ENCODE measurements around the gene SMOC2.
"Not testable (repeated sequence)": the region's sequence is repeated elsewhere in the genome, so short reads cannot be mapped to it uniquely, and the experiment has no call there.

The SMOC2 gene

GRCh38 chr6:168666699-168667427 is 225.9 kb downstream of the SMOC2 start:
- no peak for DNase-seq

DNA sequence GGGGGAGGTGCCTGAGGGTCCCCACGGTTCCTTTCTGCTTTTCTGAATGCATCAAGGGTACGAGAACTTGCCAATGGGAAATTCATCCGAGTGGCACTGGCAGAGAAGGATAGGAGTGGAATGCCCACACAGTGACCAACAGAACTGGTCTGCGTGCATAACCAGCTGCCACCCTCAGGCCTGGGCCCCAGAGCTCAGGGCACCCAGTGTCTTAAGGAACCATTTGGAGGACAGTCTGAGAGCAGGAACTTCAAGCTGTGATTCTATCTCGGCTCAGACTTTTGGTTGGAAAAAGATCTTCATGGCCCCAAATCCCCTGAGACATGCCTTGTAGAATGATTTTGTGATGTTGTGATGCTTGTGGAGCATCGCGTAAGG is 226.4 kb downstream of the SMOC2 start:
- no peak for DNase-seq

DNA sequence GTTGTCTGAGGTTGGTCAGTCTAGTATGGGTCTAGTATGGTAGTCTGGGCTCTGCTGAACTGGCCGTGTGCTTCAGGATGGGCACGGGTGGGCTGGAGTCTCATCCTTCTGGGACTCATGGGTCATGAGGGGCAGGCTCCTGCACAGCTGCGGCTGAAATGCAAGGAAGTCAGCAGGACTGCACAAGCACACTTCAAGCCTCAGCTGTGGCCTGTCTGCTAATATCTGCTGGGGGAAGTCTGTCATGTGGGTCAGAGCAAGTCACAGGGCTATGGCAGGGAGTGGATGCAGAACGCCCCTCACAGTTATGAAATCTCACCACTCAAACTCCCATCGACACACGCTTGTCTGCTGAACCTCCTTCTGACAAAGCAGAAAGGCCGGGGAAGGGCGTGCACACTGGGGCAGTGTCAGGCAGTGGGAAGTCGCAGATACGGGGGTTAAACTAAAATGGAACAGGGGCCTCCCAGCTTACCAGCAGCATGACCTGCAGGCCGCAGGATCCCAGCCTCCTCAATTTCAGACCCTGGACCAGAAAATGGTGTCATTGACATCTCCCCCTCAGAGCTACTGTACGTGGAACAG is 229.5 kb downstream of the SMOC2 start:
- no peak for DNase-seq

GRCh38 chr6:168671028-168671862 is 230.3 kb downstream of the SMOC2 start:
- no peak for DNase-seq

- no peak for DNase-seq
These were observed 231.0 kb downstream of the SMOC2 start for GRCh38 chr6:168671863-168672546.

DNA sequence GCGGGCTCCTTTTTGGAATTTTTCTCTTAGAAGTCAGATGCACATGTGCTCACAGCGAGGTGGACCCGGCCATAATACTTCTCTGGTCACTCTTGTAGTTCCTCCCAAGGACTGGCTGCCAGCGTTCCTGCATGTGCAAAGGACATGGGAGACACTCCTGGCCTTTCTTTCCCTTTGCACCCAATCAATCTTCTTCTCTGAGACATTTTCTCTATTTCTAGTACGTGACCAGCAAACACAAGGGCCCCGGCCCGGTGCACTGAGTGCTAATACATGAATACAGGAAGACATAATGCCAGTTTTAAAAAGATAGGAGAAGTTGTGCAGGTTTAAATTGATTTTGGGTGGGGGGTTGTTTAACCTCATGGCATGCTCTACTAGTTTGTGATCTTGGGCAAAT is 233.6 kb downstream of the SMOC2 start:
- no peak for DNase-seq

DNA sequence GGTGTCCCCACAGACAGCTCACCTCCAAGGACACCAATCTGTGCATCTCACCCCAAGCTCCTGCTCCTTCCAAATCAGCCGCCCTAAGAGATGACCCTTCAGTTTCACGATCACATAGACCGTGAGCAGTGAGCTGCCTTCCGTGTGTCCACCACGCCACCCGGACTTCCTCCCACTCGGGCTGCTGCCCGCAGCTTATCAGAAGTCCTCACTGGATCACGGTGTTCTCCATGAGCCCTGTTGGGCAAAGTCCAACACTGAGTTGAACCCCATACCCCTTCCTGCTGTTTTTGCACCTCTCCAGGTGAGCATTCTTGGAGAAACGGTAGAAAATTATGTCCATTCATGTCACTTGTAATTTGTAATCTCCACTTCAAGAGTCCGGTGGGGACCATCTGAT is 234.4 kb downstream of the SMOC2 start:
- DNase-seq, result no peak

- no peak for DNase-seq
These were observed 235.1 kb downstream of the SMOC2 start for GRCh38 chr6:168675933-168676551.

GRCh38 chr6:168676552-168677322 is 235.8 kb downstream of the SMOC2 start:
- DNase-seq, result no peak

- DNase-seq, result not testable (repeated sequence)
These were observed 236.4 kb downstream of the SMOC2 start for GRCh38 chr6:168677323-168677781.

DNA sequence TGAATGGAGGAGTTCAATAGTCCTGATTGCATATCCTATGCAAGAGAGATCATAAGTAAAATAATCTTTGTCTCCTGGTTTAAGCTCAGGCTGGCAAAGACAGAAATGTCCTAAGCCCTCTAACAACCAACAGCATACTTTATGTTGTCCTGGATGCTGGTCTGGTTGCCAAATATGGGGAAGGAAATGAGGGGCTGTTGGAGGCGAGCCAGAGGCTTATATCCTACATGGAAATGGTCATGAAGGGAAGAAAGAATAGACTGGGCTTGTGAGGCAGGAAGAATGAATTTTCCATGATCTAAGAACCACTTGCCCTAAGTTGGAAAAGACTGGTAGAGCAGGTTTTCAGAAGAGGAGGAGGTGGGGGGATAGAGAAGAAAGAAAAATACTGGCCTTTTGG is 237.1 kb downstream of the SMOC2 start:
- DNase-seq, result no peak

- no peak for DNase-seq
These were observed 237.6 kb downstream of the SMOC2 start for GRCh38 chr6:168678588-168678987.

- no peak for DNase-seq
These were observed 240.8 kb downstream of the SMOC2 start for GRCh38 chr6:168681748-168682147.

DNA sequence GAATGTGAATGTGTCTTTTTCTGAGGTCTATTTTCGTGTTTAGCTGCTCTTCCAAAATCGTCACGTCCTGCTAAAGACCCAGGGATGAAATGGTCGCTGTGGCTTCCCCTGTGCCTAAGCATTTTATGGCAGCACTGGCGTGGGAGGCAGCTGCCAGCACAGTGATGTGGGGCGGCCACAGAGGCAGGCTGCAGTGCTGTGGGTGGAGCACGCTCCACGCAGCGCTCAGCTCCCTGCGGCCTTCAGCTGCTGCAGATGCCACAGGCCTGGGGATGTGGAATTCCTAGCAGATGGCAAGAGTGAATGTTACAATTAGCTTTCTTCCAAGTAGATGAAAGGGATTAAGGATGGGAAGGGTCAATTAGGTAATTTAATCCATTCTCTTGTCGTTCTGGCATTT is 242.6 kb downstream of the SMOC2 start:
- DNase-seq, result no peak

GRCh38 chr6:168684471-168684870 is 243.5 kb downstream of the SMOC2 start:
- no peak for DNase-seq

GRCh38 chr6:168684906-168685305 is 243.9 kb downstream of the SMOC2 start:
- DNase-seq, result no peak

DNA sequence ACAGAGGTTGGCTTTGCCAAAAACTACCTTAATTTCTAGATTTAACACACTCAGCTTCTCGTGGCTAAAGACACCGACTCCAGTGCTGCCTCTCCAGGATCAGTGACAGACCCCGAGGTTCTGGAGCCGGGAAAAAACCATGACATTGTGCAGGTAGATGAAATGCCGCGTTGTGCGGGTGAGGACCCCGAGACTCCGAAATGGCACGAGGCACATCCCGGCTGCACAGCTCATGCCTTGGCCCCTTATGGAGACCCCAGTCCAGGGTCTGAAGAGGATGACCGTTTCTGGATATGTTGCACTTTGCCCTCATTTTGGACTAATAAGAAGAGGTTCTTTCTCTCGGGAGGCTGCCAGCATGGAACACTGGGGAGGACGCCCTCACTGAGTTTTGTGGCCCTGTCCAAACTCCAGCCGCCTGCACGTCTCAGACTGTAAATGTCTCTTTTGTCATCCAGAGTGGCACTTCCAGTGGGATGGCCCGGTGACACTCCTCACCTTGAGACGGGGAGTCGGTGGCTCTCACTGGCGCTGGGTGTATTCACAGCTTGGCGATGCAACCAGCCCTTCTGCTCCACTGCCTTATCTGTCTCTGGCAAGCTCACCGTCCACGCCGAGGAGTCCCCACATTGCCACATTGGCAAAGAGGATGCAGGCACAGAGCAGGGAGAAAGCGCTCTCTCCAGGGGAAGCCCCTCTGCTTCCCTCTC is 245.2 kb downstream of the SMOC2 start:
- DNase-seq, result no peak

DNA sequence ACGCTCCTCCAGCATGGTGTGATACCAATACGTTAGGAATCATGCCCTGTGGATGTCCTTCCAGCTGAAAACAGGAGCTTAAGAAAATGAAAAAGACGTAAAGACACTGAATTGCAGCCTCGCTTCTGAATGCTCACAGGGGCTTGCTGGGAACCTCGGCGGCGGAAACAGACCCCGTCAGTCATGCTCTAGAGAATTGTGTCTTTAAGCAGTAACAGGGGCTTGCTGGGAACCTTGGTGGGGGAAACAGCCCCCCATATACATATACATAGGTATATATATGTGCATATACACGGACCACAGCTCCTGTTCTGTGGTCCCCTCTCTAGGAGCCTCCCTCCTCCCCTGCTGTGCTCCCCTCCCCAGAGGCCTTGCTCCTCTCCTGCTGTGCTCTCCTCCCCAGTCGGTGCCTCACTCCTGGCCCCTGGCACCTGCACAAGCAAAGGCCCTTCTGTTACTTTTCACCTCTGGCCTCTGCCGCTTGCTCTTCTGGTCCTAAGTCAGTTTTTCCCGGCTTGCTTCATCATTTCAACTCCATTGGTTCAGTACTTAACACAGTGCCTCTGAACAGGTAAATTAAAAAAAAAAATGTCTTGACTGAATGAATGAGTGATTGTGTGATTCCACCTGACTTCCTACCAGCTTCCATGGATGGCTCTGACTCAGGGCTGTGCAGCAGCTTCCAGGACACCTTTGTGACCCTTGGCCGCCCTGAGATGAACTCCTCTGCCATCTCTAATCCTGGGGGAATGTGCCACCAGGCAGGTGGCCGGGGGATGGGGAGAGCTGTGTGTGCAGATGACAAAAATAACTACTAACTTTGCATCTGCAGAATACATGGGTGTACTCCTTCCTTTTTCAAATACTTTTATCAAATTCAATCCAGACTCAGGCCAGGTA is 246.1 kb downstream of the SMOC2 start:
- no peak for DNase-seq

DNA sequence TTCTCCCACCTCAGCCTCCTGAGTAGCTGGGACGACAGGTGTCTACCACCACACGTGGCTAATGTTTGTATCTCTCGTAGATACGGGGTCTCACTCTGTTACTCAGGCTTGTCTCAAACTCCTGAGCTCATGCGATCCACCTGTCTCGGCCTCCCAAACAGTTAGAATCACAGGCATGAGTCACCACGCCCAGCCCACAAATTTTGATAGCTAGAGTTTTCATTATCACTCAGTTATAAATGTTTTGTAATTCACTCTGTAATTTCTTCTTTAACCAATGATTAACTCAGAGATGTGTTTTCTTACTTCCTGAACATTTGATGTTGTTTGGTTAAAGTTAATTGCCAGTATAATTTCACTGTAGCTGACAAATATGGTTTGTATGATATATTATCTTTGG is 249.3 kb downstream of the SMOC2 start:
- DNase-seq, result no peak

GRCh38 chr6:168691774-168692173 is 250.8 kb downstream of the SMOC2 start:
- DNase-seq, result no peak
